Transverse colon (tissue), 4 donors: ENCODE measurements around the gene GALNT6. TPM values are rescaled to one million over a fixed set of nuclear protein-coding genes. Genes with fewer than 3 reads are reported as not detected.
A peak's percentile ranks its signal among the peaks of the same experiment; 100 is the strongest.

Experiments used
- DNase-seq: peaks from one replicate; pipeline ENCODE4 v3.0.0-alpha.2; 2019
- H3K27ac ChIP-seq, 4 donors: fragments of 200-600 bp; sonication (generic); 2 replicates each; pipeline ENCODE4 v1.5.1; 2016 to 2018; ENCODE audit warnings: inconsistent platforms in 4 of 4
- H3K27me3 ChIP-seq: fragments of 200-600 bp; sonication (generic); 2 replicates; pipeline ENCODE4 v1.5.1; 2017; ENCODE audit warnings: inconsistent platforms
- H3K36me3 ChIP-seq, 4 donors: fragments of 200-600 bp; sonication (generic); 2 replicates each; pipeline ENCODE4 v1.5.1; 2017 to 2019; ENCODE audit warnings: inconsistent platforms in 4 of 4
- H3K4me1 ChIP-seq, 4 donors: fragments of 200-600 bp; sonication (generic); 2 replicates each; pipeline ENCODE4 v1.5.1; 2017 to 2020; ENCODE audit warnings: inconsistent platforms in 4 of 4
- H3K4me3 ChIP-seq, 4 donors: fragments of 200-600 bp; sonication (generic); 1 replicate in 1 of 4; 2 replicates in 3 of 4; pipeline versions ENCODE4 v1.5.1 to v1.6.1; 2017 to 2019; ENCODE audit warnings: inconsistent platforms in 4 of 4
- H3K9me3 ChIP-seq, 2 donors: fragments of 200-600 bp; sonication (generic); 2 replicates each; pipeline ENCODE4 v1.5.1; 2017 to 2019; ENCODE audit warnings: inconsistent platforms in 2 of 2
- CTCF ChIP-seq, 5 experiments: fragments of 200-600 bp in 3 of 5; fragments of 450-650 bp in 2 of 5; sonication (generic) in 3 of 5; IDR thresholded peaks; 1 replicate in 2 of 5; 2 replicates in 3 of 5; pipeline ENCODE4 v1.5.1; 2016 to 2017; ENCODE audit warnings: antibody characterized with exemption in 5 of 5, inconsistent platforms in 3 of 5, mild to moderate bottlenecking in 2 of 5, moderate library complexity in 1 of 5
- EP300 ChIP-seq: sonication (generic); formaldehyde crosslinking; IDR thresholded peaks from one replicate; pipeline ENCODE4 v1.6.1; 2017; ENCODE audit warnings: antibody characterized with exemption, low read depth
- POLR2A ChIP-seq: fragments of 450-650 bp; IDR thresholded peaks from one replicate; pipeline ENCODE4 v1.6.1; 2016; ENCODE audit warnings: antibody characterized with exemption, mild to moderate bottlenecking, moderate library complexity
- POLR2AphosphoS5 ChIP-seq, 3 donors: sonication (generic); formaldehyde crosslinking; IDR thresholded peaks; one replicate each; pipeline ENCODE4 v1.6.1; 2016; ENCODE audit warnings: antibody characterized with exemption in 3 of 3
- WGBS, 2 donors: methylation state at CpG; one replicate each; pipeline ENCODE4 v1.1.5; 2018; ENCODE audit warnings: low coverage in 1 of 2; 5-methylcytosine and 5-hydroxymethylcytosine counted together
- in situ Hi-C, 4 donors: fragments of 200-750 bp; cut with MboI; loops; one replicate each; pipeline versions ENCODE4 v1.15.0 to v1.15.1; 2017; ENCODE audit warnings: low sequenced_read_pairs in 3 of 4, low pct_ligation_motif_present in 1 of 4, low pct_unique_long_range_greater_than_20kb in 1 of 4
- intact Hi-C: fragments of 100-400 bp; cut with DNase I; formaldehyde crosslinking; loops from one replicate; pipeline ENCODE4 v1.15.1; 2023; ENCODE audit warnings: low total_unique reads
- total RNA-seq, 4 donors: library from RNA; depleted of rRNA; stranded (reverse); fragments of >200 nt; gene quantifications; one replicate each; pipeline ENCODE4 v1.1.0, GENCODE V29; 2016

GALNT6 gene
- total RNA-seq, 4 donors from 2014 or later: 17.5 to 52.7 (median 26.8) TPM

GRCh38 chr12:51406290-51406689 lies 15.1 kb upstream of the GALNT6 start:
- no peak for DNase-seq
- H3K27ac ChIP-seq: peak overlapping the region in 3 of 4 donors; percentile 46 to 71 (median 70)
- TF ChIP-seq POLR2A (peak; percentile 25), POLR2AphosphoS5 (IDR thresholded peaks at IDR 0.05) (peak in 1 of 3 donors; percentile 8), CTCF (IDR thresholded peaks at IDR 0.05) (no peak), EP300 (no peak)
- in situ Hi-C loops (no loop called here), intact Hi-C loops (no loop called here)
- WGBS, 2 donors: 14 to 58% methylated on average over 1 to 3 of the region's 3 CpGs
- H3K9me3 ChIP-seq: no peaks in the 10 kb centered on the region
- H3K4me3 ChIP-seq: no peak overlapping the region
- H3K27me3 ChIP-seq: no peaks in the 10 kb centered on the region
- H3K4me1 ChIP-seq: peaks cover 0 to 29% (median 15%) of the 10 kb centered on the region in 4 donors
- H3K36me3 ChIP-seq: no peaks in the 10 kb centered on the region

GRCh38 chr12:51405801-51406207 lies 14.6 kb upstream of the GALNT6 start:
- peak overlapping the region in 3 of 4 donors; percentile 46 to 71 (median 70) for H3K27ac ChIP-seq
- in situ Hi-C loops: no loop called here
- DNase-seq: no peak
- peaks cover 0 to 34% (median 18%) of the 10 kb centered on the region in 4 donors for H3K4me1 ChIP-seq
- intact Hi-C loops: no loop called here
- H3K4me3 ChIP-seq: no peak overlapping the region
- TF ChIP-seq CTCF (IDR thresholded peaks at IDR 0.05) (no peak), POLR2AphosphoS5 (IDR thresholded peaks at IDR 0.05) (peak in 2 of 3 donors; percentile 31 to 53), POLR2A (peak; percentile 61)
- WGBS, 2 donors: 57 to 62% methylated on average over 3 of the region's 3 CpGs
- H3K27me3 ChIP-seq: no peaks in the 10 kb centered on the region
- no peaks in the 10 kb centered on the region for H3K9me3 ChIP-seq
- H3K36me3 ChIP-seq: no peaks in the 10 kb centered on the region

GRCh38 chr12:51404627-51405026 lies 13.4 kb upstream of the GALNT6 start:
- Histone ChIP-seq H3K27me3 (no peaks in the 10 kb centered on the region), H3K4me3 (no peak overlapping the region), H3K36me3 (no peaks in the 10 kb centered on the region), H3K4me1 (peaks cover 0 to 42% (median 18%) of the 10 kb centered on the region in 4 donors), H3K9me3 (no peaks in the 10 kb centered on the region), H3K27ac (no peak overlapping the region)
- TF ChIP-seq POLR2A (no peak), POLR2AphosphoS5 (IDR thresholded peaks at IDR 0.05) (no peak), EP300 (no peak)
- 92 to 100% methylated on average over 3 of the region's 3 CpGs for WGBS, 2 donors
- DNase-seq: no peak
- intact Hi-C loops (no loop called here), in situ Hi-C loops (no loop called here)

GRCh38 chr12:51403681-51404136 lies 12.5 kb upstream of the GALNT6 start:
- intact Hi-C loops (no loop called here), in situ Hi-C loops (no loop called here)
- H3K4me1 ChIP-seq: peaks cover 0 to 51% (median 23%) of the 10 kb centered on the region in 4 donors
- no peaks in the 10 kb centered on the region for H3K9me3 ChIP-seq
- TF ChIP-seq POLR2AphosphoS5 (IDR thresholded peaks at IDR 0.05) (no peak), CTCF (IDR thresholded peaks at IDR 0.05) (no peak), EP300 (no peak), POLR2A (no peak)
- no peak for DNase-seq
- 61% methylated on average over 4 of the region's 4 CpGs; no CpG with 5 or more reads in 1 of the 2 donors for WGBS, 2 donors
- H3K27ac ChIP-seq: no peak overlapping the region
- H3K4me3 ChIP-seq: no peak overlapping the region
- no peaks in the 10 kb centered on the region for H3K36me3 ChIP-seq
- peaks cover 3% of the 10 kb centered on the region for H3K27me3 ChIP-seq

- 74% methylated on average over 6 of the region's 6 CpGs; no CpG with 5 or more reads in 1 of the 2 donors for WGBS, 2 donors
- peaks cover 3% of the 10 kb centered on the region for H3K27me3 ChIP-seq
- in situ Hi-C loops (no loop called here), intact Hi-C loops (no loop called here)
- TF ChIP-seq CTCF (IDR thresholded peaks at IDR 0.05) (no peak), POLR2A (no peak), EP300 (no peak), POLR2AphosphoS5 (IDR thresholded peaks at IDR 0.05) (no peak)
- H3K36me3 ChIP-seq: no peaks in the 10 kb centered on the region
- no peaks in the 10 kb centered on the region for H3K9me3 ChIP-seq
- no peak for DNase-seq
- H3K27ac ChIP-seq: no peak overlapping the region
- peaks cover 0 to 56% (median 25%) of the 10 kb centered on the region in 4 donors for H3K4me1 ChIP-seq
- H3K4me3 ChIP-seq: no peak overlapping the region
These were observed 12.0 kb upstream of the GALNT6 start for GRCh38 chr12:51403159-51403558.
